ENCODE measurements around the gene AHRR.

Gene AHRR

DNA sequence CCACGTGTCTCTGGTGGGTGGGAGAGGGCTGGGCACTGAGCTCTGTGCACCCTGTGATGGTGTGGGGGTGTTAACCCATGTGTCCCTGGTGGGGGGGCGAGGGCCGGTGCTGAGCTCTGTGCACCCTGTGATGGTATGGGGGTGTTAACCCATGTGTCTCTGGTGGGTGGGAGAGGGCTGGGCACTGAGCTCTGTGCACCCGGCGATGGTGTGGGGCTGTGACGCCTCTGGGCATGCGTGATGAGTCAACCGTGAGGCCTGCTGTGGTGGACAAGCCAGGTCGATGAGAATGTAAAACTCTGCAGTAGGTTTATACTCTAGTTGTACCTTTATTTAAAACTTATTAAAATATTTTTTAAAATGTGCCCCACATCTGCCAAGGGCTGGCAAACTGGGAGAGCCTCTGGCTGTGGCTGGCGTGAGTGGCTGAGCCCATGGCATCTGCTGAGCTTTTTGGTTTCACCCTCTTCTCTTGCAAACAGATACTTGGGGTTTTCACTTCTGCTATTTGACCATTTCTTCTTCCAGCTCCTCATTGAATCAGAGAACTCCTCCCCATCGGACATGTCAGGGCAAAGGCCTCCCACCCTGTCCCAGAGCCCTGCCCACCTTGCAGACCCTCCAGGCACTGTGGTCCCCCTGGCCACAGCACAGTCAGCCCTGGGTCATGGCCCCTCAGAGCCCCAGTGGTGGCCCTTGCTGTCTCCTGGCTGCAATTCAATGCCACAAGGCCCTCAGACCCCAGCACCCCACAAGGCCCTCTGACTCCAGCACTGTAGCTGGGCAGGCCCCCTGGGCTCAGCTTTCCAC lies 103.0 kb downstream of the AHRR start:
- H3K27ac ChIP-seq = peak overlapping the region; percentile 60
- H3K4me2 ChIP-seq = peak overlapping the region; percentile 66

DNA sequence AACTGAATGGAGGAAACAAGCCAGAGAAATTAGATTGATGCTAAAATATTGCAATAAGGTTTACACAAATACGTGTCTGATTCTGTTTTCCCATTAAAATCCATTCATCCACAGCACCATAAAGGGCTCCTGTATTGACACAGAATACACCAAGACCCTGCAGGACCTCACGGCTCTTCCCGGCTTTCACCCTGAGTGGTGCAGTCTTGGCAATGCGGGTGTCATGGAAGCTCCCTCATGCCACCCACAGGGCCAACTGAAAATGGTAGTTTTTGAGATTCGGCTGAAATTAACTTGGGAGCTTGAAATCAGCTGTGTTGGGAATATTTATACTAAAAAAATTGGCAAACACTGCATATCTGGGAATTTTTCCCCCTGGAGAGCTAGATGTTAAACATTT lies 104.2 kb downstream of the AHRR start:
- H3K4me1 ChIP-seq = peaks cover 61% of the 10 kb centered on the region
- peak overlapping the region; percentile 33; the same call in 1 of the 2 replicates for H3K4me2 ChIP-seq
- H3K27me3 ChIP-seq = no peaks in the 10 kb centered on the region
- H3K4me3 ChIP-seq = no peak overlapping the region
- no peak overlapping the region for H3K27ac ChIP-seq
- peaks cover 4% of the 10 kb centered on the region; the same call in 1 of the 2 replicates for H3K36me3 ChIP-seq
- no peak overlapping the region for H3K9ac ChIP-seq
- no peaks in the 10 kb centered on the region for H4K20me1 ChIP-seq
- no peak for TF ChIP-seq Cebpa-rat (IDR thresholded peaks at IDR 0.05)
- peaks cover 8% of the 10 kb centered on the region; the same call in 1 of the 2 replicates for H3K9me3 ChIP-seq

More for the DNA sequence above, 103.0 kb downstream of the AHRR start:
- H4K20me1 ChIP-seq = no peaks in the 10 kb centered on the region
- H3K4me3 ChIP-seq = no peak overlapping the region
- H3K36me3 ChIP-seq = peaks cover 4% of the 10 kb centered on the region; the same call in 1 of the 2 replicates
- H3K9me3 ChIP-seq = peaks cover 8% of the 10 kb centered on the region; the same call in 1 of the 2 replicates
- no peak overlapping the region for H3K9ac ChIP-seq
- no peak for TF ChIP-seq Cebpa-rat (IDR thresholded peaks at IDR 0.05)
- peaks cover 52% of the 10 kb centered on the region for H3K4me1 ChIP-seq
- no peaks in the 10 kb centered on the region for H3K27me3 ChIP-seq

DNA sequence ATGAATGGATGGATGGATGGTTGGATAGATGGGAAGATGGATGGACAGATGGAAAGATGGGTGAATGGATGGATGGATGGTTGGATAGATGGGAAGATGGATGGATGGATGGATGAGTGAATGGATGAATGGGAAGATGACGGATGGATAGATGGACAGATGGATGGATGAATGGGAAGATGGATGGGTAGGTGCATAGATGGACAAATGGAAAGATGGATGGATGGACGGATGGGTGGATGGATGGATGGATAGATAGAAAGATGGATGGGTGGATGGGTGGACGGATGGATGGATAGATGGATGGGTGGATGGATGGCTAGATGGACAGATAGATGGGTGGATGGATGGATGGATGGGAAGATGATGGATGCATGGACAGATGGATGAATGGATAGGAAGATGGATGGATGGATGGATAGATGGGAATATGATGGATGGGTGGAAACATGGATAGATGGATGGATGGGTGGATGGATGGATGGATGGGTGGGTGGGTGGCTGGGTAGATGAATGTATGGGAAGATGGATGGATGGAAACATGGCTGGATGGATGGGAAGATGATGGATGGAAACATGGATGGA lies 105.0 kb downstream of the AHRR start:
- Histone ChIP-seq H3K36me3 (no peaks in the 10 kb centered on the region; the same call in 1 of the 2 replicates), H3K27ac (no peak overlapping the region), H3K9me3 (peaks cover 1% of the 10 kb centered on the region; the same call in 1 of the 2 replicates), H3K4me2 (no peak overlapping the region), H4K20me1 (no peaks in the 10 kb centered on the region), H3K27me3 (0 out of 2 replicates have a peak, but pooled peaks cover 3% of the 10 kb centered on the region), H3K4me1 (peaks cover 67% of the 10 kb centered on the region), H3K4me3 (no peak overlapping the region), H3K9ac (no peak overlapping the region)
- TF ChIP-seq Cebpa-rat (IDR thresholded peaks at IDR 0.05) = no peak

DNA sequence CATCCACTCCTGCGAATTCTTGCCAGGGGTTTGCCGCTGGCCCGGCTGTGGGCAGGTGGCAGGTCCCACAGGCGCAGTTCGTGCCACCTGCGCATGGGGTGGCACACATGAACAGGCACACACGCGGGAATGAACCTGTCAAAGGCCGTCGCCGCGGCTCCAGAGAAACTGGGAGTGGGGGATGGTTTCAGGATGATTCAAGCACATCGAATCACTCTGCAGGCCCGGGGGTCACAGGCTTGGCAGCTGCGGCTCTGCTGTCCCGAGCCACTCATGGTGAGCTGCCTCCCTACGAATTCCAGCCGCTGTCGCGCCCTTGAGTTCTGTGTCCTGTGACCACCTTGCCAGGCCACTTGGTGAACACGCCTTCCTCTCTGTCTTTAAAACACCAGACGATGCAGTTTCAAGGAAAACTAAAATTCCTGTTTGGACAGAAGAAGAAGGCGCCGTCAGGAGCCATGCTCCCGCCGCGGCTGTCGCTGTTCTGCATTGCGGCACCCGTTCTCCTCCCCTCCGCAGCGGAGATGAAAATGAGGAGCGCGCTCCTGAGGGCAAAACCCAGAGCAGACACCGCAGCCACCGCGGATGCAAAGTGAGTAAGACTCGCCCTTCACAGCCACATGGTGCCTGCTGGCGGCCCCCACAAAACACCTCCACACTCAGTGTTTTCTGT lies 106.0 kb downstream of the AHRR start:
- Histone ChIP-seq H3K36me3 (no peaks in the 10 kb centered on the region), H3K9ac (no peak overlapping the region), H3K9me3 (no peaks in the 10 kb centered on the region), H3K4me1 (peaks cover 67% of the 10 kb centered on the region), H4K20me1 (no peaks in the 10 kb centered on the region), H3K27ac (no peak overlapping the region), H3K27me3 (0 out of 2 replicates have a peak, but pooled peaks cover 3% of the 10 kb centered on the region), H3K4me2 (no peak overlapping the region), H3K4me3 (no peak overlapping the region)
- TF ChIP-seq Cebpa-rat (IDR thresholded peaks at IDR 0.05) = no peak

DNA sequence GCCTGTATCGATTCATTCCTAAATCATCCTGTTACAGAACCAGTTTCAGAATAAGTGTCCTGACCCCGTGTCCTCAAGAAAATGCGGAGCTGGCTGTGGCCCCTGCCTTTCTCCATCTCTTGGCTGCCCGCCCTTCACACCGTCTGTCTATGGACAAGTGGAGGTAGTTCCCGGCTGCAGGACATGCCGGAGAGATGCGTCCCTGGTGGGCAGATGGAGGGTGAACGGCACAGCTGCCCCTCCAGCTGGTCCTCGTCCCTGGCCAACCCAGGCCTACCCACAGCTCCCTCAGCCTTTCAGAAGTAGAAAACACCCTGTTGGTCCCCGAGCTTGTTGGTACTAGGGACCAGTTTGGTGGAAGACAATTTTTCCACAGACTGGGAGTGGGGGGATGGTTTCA lies 106.7 kb downstream of the AHRR start:
- Histone ChIP-seq H3K4me1 (peaks cover 67% of the 10 kb centered on the region), H3K27me3 (0 out of 2 replicates have a peak, but pooled peaks cover 3% of the 10 kb centered on the region), H3K4me3 (no peak overlapping the region), H3K27ac (no peak overlapping the region), H3K36me3 (no peaks in the 10 kb centered on the region), H3K9ac (no peak overlapping the region), H4K20me1 (no peaks in the 10 kb centered on the region), H3K9me3 (no peaks in the 10 kb centered on the region), H3K4me2 (no peak overlapping the region)
- no peak for TF ChIP-seq Cebpa-rat (IDR thresholded peaks at IDR 0.05)

DNA sequence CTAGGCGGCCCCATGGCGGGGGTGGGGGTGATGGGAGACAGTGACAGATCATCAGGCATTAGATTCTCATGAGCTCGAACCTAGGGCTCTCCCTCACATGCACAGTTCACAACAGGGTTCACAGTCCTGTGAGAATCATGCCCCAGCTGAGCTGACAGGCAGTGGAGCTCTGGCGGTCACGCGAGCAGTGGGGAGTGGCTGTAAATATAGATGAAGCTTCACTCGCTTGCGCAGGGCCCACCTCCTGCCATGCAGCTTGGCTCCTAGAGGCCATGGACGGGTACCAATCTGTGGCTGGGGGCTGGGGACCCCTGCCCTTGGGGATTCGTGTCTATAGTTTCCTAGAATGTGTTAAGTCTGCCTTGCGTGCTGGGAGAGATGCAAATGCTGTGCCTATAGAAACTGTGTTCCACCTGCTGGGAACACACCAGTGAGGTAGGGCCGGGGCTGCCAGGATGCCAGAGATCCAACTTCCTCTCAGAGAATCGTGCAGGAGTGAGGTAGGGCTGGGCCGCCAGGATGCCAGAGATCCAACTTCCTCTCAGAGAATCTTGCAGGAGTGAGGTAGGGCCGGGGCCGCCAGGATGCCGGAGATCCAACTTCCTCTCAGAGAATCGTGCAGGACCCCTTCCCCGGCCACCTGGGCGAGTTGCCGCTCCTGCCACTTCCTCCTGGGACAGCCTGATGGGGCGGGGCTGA lies 107.4 kb downstream of the AHRR start:
- Histone ChIP-seq H3K9ac (no peak overlapping the region), H3K4me3 (no peak overlapping the region), H3K9me3 (no peaks in the 10 kb centered on the region), H3K4me1 (peaks cover 66% of the 10 kb centered on the region), H3K4me2 (no peak overlapping the region), H3K27ac (no peak overlapping the region), H3K27me3 (0 out of 2 replicates have a peak, but pooled peaks cover 3% of the 10 kb centered on the region), H4K20me1 (no peaks in the 10 kb centered on the region), H3K36me3 (no peaks in the 10 kb centered on the region)
- no peak for TF ChIP-seq Cebpa-rat (IDR thresholded peaks at IDR 0.05)

DNA sequence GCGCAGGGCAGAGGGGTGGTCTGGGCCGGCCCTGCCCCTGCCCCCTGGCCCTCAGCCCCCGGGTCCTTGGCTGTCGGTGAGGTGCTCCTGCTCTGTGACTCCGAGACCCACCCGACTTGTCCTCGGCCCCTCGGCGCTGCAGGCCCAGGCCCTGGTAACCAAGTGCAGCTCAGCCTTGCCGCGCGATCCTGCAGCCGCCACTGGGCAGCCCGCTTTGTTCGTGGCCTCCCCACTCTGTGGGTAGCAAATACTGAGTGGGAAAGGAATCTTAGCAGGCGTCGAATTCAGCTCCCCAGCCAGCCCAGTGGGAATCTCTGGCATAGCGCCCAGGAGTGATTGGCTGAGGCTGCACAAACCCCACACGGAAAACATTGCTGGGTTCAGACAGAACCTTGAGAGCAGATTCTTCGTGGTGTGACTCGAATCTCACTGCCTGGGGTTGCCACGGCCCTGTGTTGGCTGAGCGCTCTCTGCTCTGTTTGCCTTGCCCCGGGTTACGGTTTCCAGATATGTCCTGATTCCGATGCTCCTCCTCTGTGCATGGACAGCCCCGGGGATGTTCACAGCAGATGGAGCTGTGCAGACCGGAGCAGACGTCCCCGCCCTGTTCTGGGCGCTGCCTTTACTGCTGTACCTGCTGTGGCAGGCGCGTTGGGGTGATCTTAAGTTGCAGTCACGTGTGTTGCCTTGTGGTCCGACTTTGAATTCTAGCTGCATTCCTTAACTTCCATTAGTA lies 108.1 kb downstream of the AHRR start:
- TF ChIP-seq Cebpa-rat (IDR thresholded peaks at IDR 0.05) = no peak
- no peak overlapping the region for H3K9ac ChIP-seq

DNA sequence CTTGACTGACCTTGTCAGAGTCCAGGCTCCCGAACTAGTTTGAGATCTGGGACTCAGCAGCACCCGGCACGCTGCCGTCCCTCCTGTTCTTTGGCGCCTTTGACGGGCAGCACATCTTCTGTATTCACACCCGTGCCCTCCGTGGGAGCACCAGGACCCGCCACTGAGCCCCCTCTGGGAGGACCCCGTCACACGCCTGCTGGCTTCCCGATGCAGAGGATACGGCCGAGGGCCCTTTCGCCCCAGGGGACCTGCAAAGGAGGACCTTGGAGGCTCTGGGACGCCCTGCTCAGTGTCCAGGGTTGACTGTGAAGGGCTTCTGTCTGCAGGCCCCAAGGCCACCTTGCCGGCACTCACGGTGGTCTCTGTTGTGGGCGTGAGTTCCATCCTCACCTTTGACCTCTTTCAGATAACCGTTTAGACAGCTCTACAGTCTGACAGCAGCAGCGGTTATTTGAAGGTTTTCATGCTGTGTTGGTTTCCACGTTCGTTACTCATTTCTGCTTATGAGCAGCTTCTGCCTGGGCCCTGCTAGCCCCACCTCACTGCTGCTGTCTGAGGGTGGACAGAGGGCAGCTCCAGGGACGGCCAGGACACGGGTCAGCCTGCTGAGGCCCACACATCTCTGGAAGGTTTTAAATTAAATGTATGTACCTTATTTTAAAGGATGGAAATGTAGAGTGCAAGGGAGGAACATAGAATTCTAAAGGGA lies 108.9 kb downstream of the AHRR start:
- H3K4me3 ChIP-seq = no peak overlapping the region
- H3K27ac ChIP-seq = no peak overlapping the region
- TF ChIP-seq Cebpa-rat (IDR thresholded peaks at IDR 0.05) = no peak
- no peak overlapping the region for H3K9ac ChIP-seq
- H4K20me1 ChIP-seq = no peaks in the 10 kb centered on the region
- H3K4me1 ChIP-seq = peaks cover 51% of the 10 kb centered on the region
- peak overlapping the region; percentile 41 for H3K4me2 ChIP-seq
- H3K9me3 ChIP-seq = no peaks in the 10 kb centered on the region
- 0 out of 2 replicates have a peak, but pooled peaks cover 3% of the 10 kb centered on the region for H3K27me3 ChIP-seq
- H3K36me3 ChIP-seq = no peaks in the 10 kb centered on the region

More for the DNA sequence above, 108.1 kb downstream of the AHRR start:
- Histone ChIP-seq H4K20me1 (no peaks in the 10 kb centered on the region), H3K36me3 (no peaks in the 10 kb centered on the region), H3K4me1 (peaks cover 59% of the 10 kb centered on the region), H3K4me2 (peak overlapping the region; percentile 41; the same call in 1 of the 2 replicates), H3K9me3 (no peaks in the 10 kb centered on the region), H3K27ac (no peak overlapping the region), H3K27me3 (0 out of 2 replicates have a peak, but pooled peaks cover 3% of the 10 kb centered on the region), H3K4me3 (no peak overlapping the region)

All from BLaER1 (cell line).